Stomach smooth muscle (tissue), 2 donors: Measurements from ENCODE around the gene MRPS34.

Experiments used
- H3K27ac ChIP-seq: one replicate; pipeline ENCODE4 v1.7.0; 2013; ENCODE audit warnings: mild to moderate bottlenecking, low read length, inconsistent platforms
- H3K27me3 ChIP-seq, 2 donors: one replicate each; pipeline ENCODE4 v1.7.0; 2013; ENCODE audit warnings: low read length in 2 of 2; ENCODE audit not compliant: insufficient read depth in 2 of 2, control insufficient read depth in 1 of 2
- H3K36me3 ChIP-seq, 2 donors: one replicate each; pipeline ENCODE4 v1.7.0; 2013; ENCODE audit warnings: low read length in 2 of 2; ENCODE audit not compliant: control insufficient read depth in 2 of 2, insufficient read depth in 2 of 2
- H3K4me1 ChIP-seq: one replicate; pipeline ENCODE4 v1.7.0; 2013; ENCODE audit warnings: low read length; ENCODE audit not compliant: control insufficient read depth, insufficient read depth
- H3K4me3 ChIP-seq, 2 donors: one replicate each; pipeline ENCODE4 v1.7.0; 2013; ENCODE audit warnings: low read length in 2 of 2
- H3K9ac ChIP-seq, 2 donors: one replicate each; pipeline ENCODE4 v1.7.0; 2013; ENCODE audit warnings: low read length in 2 of 2, mild to moderate bottlenecking in 1 of 2
- H3K9me3 ChIP-seq, 2 donors: one replicate each; pipeline ENCODE4 v1.7.0; 2013; ENCODE audit warnings: low read length in 2 of 2; ENCODE audit not compliant: control insufficient read depth in 2 of 2
- donor health status: healthy.
- donor health status: Pancreatic carcinoma.

Gene MRPS34

GRCh38 chr16:1788708-1789100, 15.8 kb upstream of the MRPS34 start:
- no peak overlapping the region for H3K27ac ChIP-seq
- H3K4me3 ChIP-seq, result no peak overlapping the region
- H3K9ac ChIP-seq, result no peak overlapping the region
- H3K27me3 ChIP-seq, result no peaks in the 10 kb centered on the region
- peaks cover 14% of the 10 kb centered on the region for H3K4me1 ChIP-seq
- peaks cover 14 to 20% of the 10 kb centered on the region in 2 donors for H3K36me3 ChIP-seq
- no peaks in the 10 kb centered on the region for H3K9me3 ChIP-seq

GRCh38 chr16:1788095-1788707, 15.3 kb upstream of the MRPS34 start:
- no peak overlapping the region for H3K9ac ChIP-seq
- H3K9me3 ChIP-seq, result no peaks in the 10 kb centered on the region
- H3K4me3 ChIP-seq, result no peak overlapping the region
- H3K36me3 ChIP-seq, result peaks cover 14 to 20% of the 10 kb centered on the region in 2 donors
- no peaks in the 10 kb centered on the region for H3K27me3 ChIP-seq
- no peak overlapping the region for H3K27ac ChIP-seq
- H3K4me1 ChIP-seq, result peaks cover 18% of the 10 kb centered on the region

- peaks cover 14 to 20% of the 10 kb centered on the region in 2 donors for H3K36me3 ChIP-seq
- H3K9ac ChIP-seq, result no peak overlapping the region
- no peaks in the 10 kb centered on the region for H3K27me3 ChIP-seq
- H3K27ac ChIP-seq, result no peak overlapping the region
- H3K4me3 ChIP-seq, result no peak overlapping the region
- H3K4me1 ChIP-seq, result peaks cover 19% of the 10 kb centered on the region
- no peaks in the 10 kb centered on the region for H3K9me3 ChIP-seq
Observed at GRCh38 chr16:1787322-1788094, 14.6 kb upstream of the MRPS34 start.

GRCh38 chr16:1787056-1787321, 14.1 kb upstream of the MRPS34 start:
- no peak overlapping the region for H3K27ac ChIP-seq
- peaks cover 14 to 20% of the 10 kb centered on the region in 2 donors for H3K36me3 ChIP-seq
- no peaks in the 10 kb centered on the region for H3K9me3 ChIP-seq
- H3K27me3 ChIP-seq, result no peaks in the 10 kb centered on the region
- no peak overlapping the region for H3K9ac ChIP-seq
- peaks cover 20% of the 10 kb centered on the region for H3K4me1 ChIP-seq
- no peak overlapping the region for H3K4me3 ChIP-seq

- Histone ChIP-seq H3K27me3 (no peaks in the 10 kb centered on the region), H3K9me3 (no peaks in the 10 kb centered on the region), H3K9ac (no peak overlapping the region), H3K36me3 (peaks cover 14 to 20% of the 10 kb centered on the region in 2 donors), H3K27ac (no peak overlapping the region), H3K4me3 (no peak overlapping the region), H3K4me1 (peaks cover 26% of the 10 kb centered on the region)
Observed at GRCh38 chr16:1786242-1787055, 13.5 kb upstream of the MRPS34 start.

- no peak overlapping the region for H3K4me3 ChIP-seq
- H3K4me1 ChIP-seq, result peaks cover 32% of the 10 kb centered on the region
- H3K36me3 ChIP-seq, result peaks cover 14 to 24% of the 10 kb centered on the region in 2 donors
- no peak overlapping the region for H3K9ac ChIP-seq
- H3K27ac ChIP-seq, result no peak overlapping the region
- no peaks in the 10 kb centered on the region for H3K9me3 ChIP-seq
- no peaks in the 10 kb centered on the region for H3K27me3 ChIP-seq
Observed at GRCh38 chr16:1785846-1786170, 12.9 kb upstream of the MRPS34 start.

- Histone ChIP-seq H3K36me3 (peaks cover 14 to 24% of the 10 kb centered on the region in 2 donors), H3K4me1 (peaks cover 35% of the 10 kb centered on the region), H3K4me3 (no peak overlapping the region), H3K27ac (no peak overlapping the region), H3K27me3 (no peaks in the 10 kb centered on the region), H3K9ac (no peak overlapping the region), H3K9me3 (no peaks in the 10 kb centered on the region)
Observed at GRCh38 chr16:1784977-1785845, 12.3 kb upstream of the MRPS34 start.

DNA sequence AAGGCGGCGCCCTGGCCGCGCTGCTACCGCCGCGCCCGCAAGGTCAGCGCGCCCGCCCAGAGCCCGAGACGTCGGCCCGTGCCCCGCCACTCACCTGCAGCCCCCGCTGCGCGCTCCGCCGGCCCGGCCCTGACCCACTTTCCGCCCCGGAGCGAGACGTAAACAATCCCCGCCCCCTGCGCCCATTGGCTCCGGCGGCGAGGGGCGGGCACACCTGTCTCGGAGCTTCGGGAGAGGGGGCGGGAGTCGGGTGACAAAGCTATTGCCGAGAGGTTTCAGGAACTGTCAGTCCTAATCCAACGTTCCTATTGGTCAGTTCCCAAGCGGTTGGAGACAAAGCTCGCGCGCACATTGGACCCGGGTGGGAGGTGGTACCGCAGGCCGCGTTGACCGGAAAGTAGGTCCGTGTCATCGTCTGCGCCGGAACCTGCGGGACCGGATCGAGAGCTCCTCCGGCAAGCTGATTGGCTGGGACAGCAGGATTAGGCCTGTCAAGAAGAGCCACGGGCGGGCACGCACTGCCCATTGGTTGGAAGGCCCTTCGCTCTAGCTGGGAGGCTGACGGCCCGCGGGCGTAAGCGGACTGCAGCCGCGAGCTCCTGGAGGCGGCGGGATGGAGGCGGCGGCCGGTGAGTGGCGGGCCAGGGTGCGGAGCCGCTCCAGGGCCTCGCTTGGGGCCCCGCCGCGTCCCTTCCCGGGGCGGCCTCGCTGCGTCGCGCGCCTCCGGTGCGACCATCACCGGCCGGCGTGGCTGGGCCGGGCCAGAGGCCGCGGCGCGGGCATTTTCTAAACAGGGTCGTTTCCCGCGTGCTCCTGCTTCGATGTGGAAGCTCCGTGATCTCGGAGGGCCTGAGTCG, 9.7 kb upstream of the MRPS34 start, which contains the start of the genes NUBP2 and SPSB3:
NUBP2 (plus strand) TSS at position 553 of the 857 bp plus-strand sequence; CDS start at position 614, 61 bp downstream.
SPSB3 (minus strand) TSS at position 164 of the 857 bp plus-strand sequence. CDS start 1,088 bp downstream, outside the sequence.
- no peaks in the 10 kb centered on the region for H3K9me3 ChIP-seq
- H3K27me3 ChIP-seq, result no peaks in the 10 kb centered on the region
- H3K9ac ChIP-seq, result peak within 1 kb of the TSS; percentile 76 to 91
- H3K36me3 ChIP-seq, result peaks cover 6 to 25% of the 10 kb centered on the region in 2 donors
- H3K27ac ChIP-seq, result peak within 1 kb of the TSS; percentile 73
- H3K4me3 ChIP-seq, result peak within 1 kb of the TSS; percentile 86 to 94
- peaks cover 39% of the 10 kb centered on the region for H3K4me1 ChIP-seq

DNA sequence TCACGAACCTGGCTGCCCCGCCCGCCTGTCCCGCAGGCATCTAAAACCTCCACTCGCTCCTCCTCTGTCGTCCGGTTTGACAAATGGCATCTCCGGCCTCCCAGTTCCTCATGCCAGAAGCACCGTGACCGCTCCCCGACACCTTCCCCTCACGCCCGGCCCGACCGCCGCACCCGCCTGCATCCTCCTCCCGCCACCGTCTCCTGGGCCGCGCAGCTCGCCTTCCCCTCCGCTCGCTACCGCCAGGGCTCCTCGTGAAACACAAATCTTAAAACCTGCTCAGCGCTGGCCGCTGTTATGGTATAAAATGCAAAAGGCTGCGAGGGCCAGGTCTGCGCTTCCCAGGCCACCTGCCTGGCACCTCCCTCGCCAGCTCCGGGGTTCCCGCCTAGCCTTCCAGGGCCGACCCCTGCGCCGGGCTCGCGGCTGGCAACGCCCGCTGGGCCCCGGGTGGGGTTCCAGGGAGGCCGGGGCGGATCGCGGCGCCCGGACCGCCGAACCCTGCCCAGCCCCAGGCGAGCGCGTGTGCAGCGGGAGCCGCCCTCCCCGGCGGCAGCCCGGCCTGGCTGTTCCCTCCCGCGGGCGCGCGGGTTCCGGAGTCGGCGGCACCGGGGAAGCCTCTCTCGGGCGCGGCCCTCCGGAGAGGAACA, 8.9 kb upstream of the MRPS34 start:
- H3K4me3 ChIP-seq, result peak overlapping the region; percentile 75 to 82
- H3K27me3 ChIP-seq, result no peaks in the 10 kb centered on the region
- peaks cover 3 to 25% of the 10 kb centered on the region in 2 donors for H3K36me3 ChIP-seq
- peaks cover 39% of the 10 kb centered on the region for H3K4me1 ChIP-seq
- H3K27ac ChIP-seq, result peak overlapping the region; percentile 66
- peak overlapping the region; percentile 57 to 74 for H3K9ac ChIP-seq
- H3K9me3 ChIP-seq, result no peaks in the 10 kb centered on the region
